Mesodermal cell (in vitro differentiated cells): ENCODE measurements around the gene CRKL.

Experiments
- H3K27ac ChIP-seq: 2 replicates; pipeline ENCODE4 v1.7.0; 2013; ENCODE audit warnings: mild to moderate bottlenecking, low read depth, low read length, moderate library complexity; ENCODE audit not compliant: severe bottlenecking
- H3K36me3 ChIP-seq: 2 replicates; pipeline ENCODE4 v1.7.1; 2013; ENCODE audit warnings: mild to moderate bottlenecking, low read length, moderate library complexity; ENCODE audit not compliant: control insufficient read depth, insufficient read depth
- H3K4me1 ChIP-seq: one replicate; pipeline ENCODE4 v1.7.1; 2013; ENCODE audit warnings: mild to moderate bottlenecking, low read length; ENCODE audit not compliant: insufficient read depth, control insufficient read depth, poor library complexity, severe bottlenecking
- H3K4me3 ChIP-seq: 2 replicates; pipeline ENCODE4 v1.7.0; 2013; ENCODE audit warnings: low read length, control low read depth, mild to moderate bottlenecking; ENCODE audit not compliant: insufficient read depth, poor library complexity, severe bottlenecking; ENCODE audit errors: extremely low read depth
- H3K9me3 ChIP-seq: 2 replicates; pipeline ENCODE4 v1.7.1; 2013; ENCODE audit warnings: mild to moderate bottlenecking, low read length, moderate library complexity; ENCODE audit not compliant: control insufficient read depth
- WGBS, 2 experiments: methylation state at CpG; one replicate each; pipeline ENCODE4 v1.1.5; 2013; ENCODE audit warnings: missing lambda C conversion rate in 2 of 2; ENCODE audit not compliant: insufficient coverage in 2 of 2; 5-methylcytosine and 5-hydroxymethylcytosine counted together

CRKL gene

GRCh38 chr22:20990184-20991180 lies 73.3 kb downstream of the CRKL start:
- WGBS, 2 experiments, result 93 to 95% methylated on average over 20 of the region's 21 CpGs
- peaks cover 64% of the 10 kb centered on the region for H3K36me3 ChIP-seq
- no peak overlapping the region for H3K27ac ChIP-seq

GRCh38 chr22:20991252-20992055 lies 74.2 kb downstream of the CRKL start:
- no peaks in the 10 kb centered on the region for H3K4me1 ChIP-seq
- H3K36me3 ChIP-seq, result peaks cover 64% of the 10 kb centered on the region
- WGBS, 2 experiments, result 95% methylated on average over 20 to 22 of the region's 24 CpGs
- no peak overlapping the region for H3K27ac ChIP-seq
- H3K9me3 ChIP-seq, result no peaks in the 10 kb centered on the region
- H3K4me3 ChIP-seq, result no peak overlapping the region

More at GRCh38 chr22:20990184-20991180, 73.3 kb downstream of the CRKL start:
- no peaks in the 10 kb centered on the region for H3K9me3 ChIP-seq
- H3K4me3 ChIP-seq, result no peak overlapping the region
- no peaks in the 10 kb centered on the region for H3K4me1 ChIP-seq

- WGBS, 2 experiments, result 97 to 100% methylated on average over 5 to 6 of the region's 7 CpGs
- Histone ChIP-seq H3K27ac (no peak overlapping the region), H3K9me3 (no peaks in the 10 kb centered on the region), H3K4me1 (no peaks in the 10 kb centered on the region), H3K36me3 (peaks cover 65% of the 10 kb centered on the region), H3K4me3 (no peak overlapping the region)
These were observed 74.8 kb downstream of the CRKL start for GRCh38 chr22:20992056-20992442.

- no peak overlapping the region for H3K4me3 ChIP-seq
- no peaks in the 10 kb centered on the region for H3K9me3 ChIP-seq
- 88 to 91% methylated on average over 10 to 21 of the region's 21 CpGs for WGBS, 2 experiments
- no peak overlapping the region for H3K27ac ChIP-seq
- H3K36me3 ChIP-seq, result peaks cover 66% of the 10 kb centered on the region
- no peaks in the 10 kb centered on the region for H3K4me1 ChIP-seq
These were observed 75.5 kb downstream of the CRKL start for GRCh38 chr22:20992456-20993303.

- H3K4me1 ChIP-seq, result no peaks in the 10 kb centered on the region
- H3K4me3 ChIP-seq, result no peak overlapping the region
- H3K27ac ChIP-seq, result no peak overlapping the region
- no peaks in the 10 kb centered on the region for H3K9me3 ChIP-seq
- WGBS, 2 experiments, result 96 to 97% methylated on average over 25 to 29 of the region's 29 CpGs
- peaks cover 62% of the 10 kb centered on the region for H3K36me3 ChIP-seq
These were observed 76.3 kb downstream of the CRKL start for GRCh38 chr22:20993304-20994127.

GRCh38 chr22:20994128-20994901 lies 77.1 kb downstream of the CRKL start:
- H3K4me3 ChIP-seq, result no peak overlapping the region
- peaks cover 61% of the 10 kb centered on the region for H3K36me3 ChIP-seq
- WGBS, 2 experiments, result 97 to 98% methylated on average over 22 to 26 of the region's 30 CpGs
- H3K4me1 ChIP-seq, result no peaks in the 10 kb centered on the region
- no peaks in the 10 kb centered on the region for H3K9me3 ChIP-seq
- no peak overlapping the region for H3K27ac ChIP-seq

GRCh38 chr22:20994902-20995241 lies 77.7 kb downstream of the CRKL start:
- H3K4me1 ChIP-seq, result peaks cover under 1% of the 10 kb centered on the region
- H3K9me3 ChIP-seq, result no peaks in the 10 kb centered on the region
- H3K4me3 ChIP-seq, result no peak overlapping the region
- WGBS, 2 experiments, result 93 to 94% methylated on average over 9 to 10 of the region's 10 CpGs
- no peak overlapping the region for H3K27ac ChIP-seq
- peaks cover 65% of the 10 kb centered on the region for H3K36me3 ChIP-seq

- Histone ChIP-seq H3K4me1 (peaks cover 5% of the 10 kb centered on the region), H3K27ac (no peak overlapping the region), H3K9me3 (no peaks in the 10 kb centered on the region), H3K4me3 (no peak overlapping the region), H3K36me3 (peaks cover 65% of the 10 kb centered on the region)
- 94 to 95% methylated on average over 18 to 23 of the region's 23 CpGs for WGBS, 2 experiments
These were observed 78.3 kb downstream of the CRKL start for GRCh38 chr22:20995329-20996030.

- Histone ChIP-seq H3K4me1 (peaks cover 8% of the 10 kb centered on the region), H3K4me3 (no peak overlapping the region), H3K9me3 (no peaks in the 10 kb centered on the region), H3K27ac (no peak overlapping the region), H3K36me3 (peaks cover 61% of the 10 kb centered on the region)
- WGBS, 2 experiments, result 98% methylated on average over 9 of the region's 10 CpGs
These were observed 78.8 kb downstream of the CRKL start for GRCh38 chr22:20996031-20996410.
